NCI-H1930 (cell line): Measurements from ENCODE around the gene EEF1A1.
"Not testable (repeated sequence)": the region's sequence is repeated elsewhere in the genome, so short reads cannot be mapped to it uniquely, and the experiment has no call there.

Experiments
- DNase-seq, 2 experiments: peaks; one replicate each; lab custom pipeline; 2025; lab: John Stamatoyannopoulos, UW

The EEF1A1 gene

GRCh38 chr6:73537677-73538076, 16.8 kb upstream of the EEF1A1 start:
- no peak for DNase-seq

GRCh38 chr6:73534628-73535027, 13.8 kb upstream of the EEF1A1 start:
- no peak for DNase-seq

GRCh38 chr6:73532293-73532692, 11.5 kb upstream of the EEF1A1 start:
- no peak for DNase-seq

- no peak for DNase-seq
Measured at GRCh38 chr6:73528897-73529296, 8.1 kb upstream of the EEF1A1 start.

- no peak for DNase-seq
Measured at GRCh38 chr6:73525546-73526330, 4.9 kb upstream of the EEF1A1 start.

- no peak for DNase-seq
Measured at GRCh38 chr6:73523434-73524123, 2.7 kb upstream of the EEF1A1 start.

GRCh38 chr6:73521351-73521985, 636 bp upstream of the EEF1A1 start:
- peak in 1 of 2 experiments; percentile 78 for DNase-seq

- DNase-seq, result peak in 1 of 2 experiments; percentile 20
Measured at GRCh38 chr6:73519926-73520687, 725 bp downstream of the EEF1A1 start.

GRCh38 chr6:73518982-73519881, 1.6 kb downstream of the EEF1A1 start:
- DNase-seq, result not testable (repeated sequence)

GRCh38 chr6:73518100-73518981, 2.5 kb downstream of the EEF1A1 start:
- DNase-seq, result not testable (repeated sequence)

- DNase-seq, result no peak
Measured at GRCh38 chr6:73516514-73517489, 4.0 kb downstream of the EEF1A1 start.

- no peak for DNase-seq
Measured at GRCh38 chr6:73515204-73515655, 5.6 kb downstream of the EEF1A1 start.

- DNase-seq, result no peak
Measured at GRCh38 chr6:73514746-73515110, 6.1 kb downstream of the EEF1A1 start.

- no peak for DNase-seq
Measured at GRCh38 chr6:73513496-73513854, 7.4 kb downstream of the EEF1A1 start.

GRCh38 chr6:73511796-73512195, 9.0 kb downstream of the EEF1A1 start:
- no peak for DNase-seq

- no peak for DNase-seq
Measured at GRCh38 chr6:73509851-73510250, 11.0 kb downstream of the EEF1A1 start.

- DNase-seq, result no peak
Measured at GRCh38 chr6:73508776-73509175, 12.1 kb downstream of the EEF1A1 start.

- DNase-seq, result no peak
Measured at GRCh38 chr6:73506246-73506645, 14.6 kb downstream of the EEF1A1 start.

- DNase-seq, result not testable (repeated sequence)
Measured at GRCh38 chr6:73505705-73506104, 15.1 kb downstream of the EEF1A1 start.
